GM21717 (cell line): ENCODE measurements around the gene ARTN.

Experiments used
- ATAC-seq: cut with Tn5 transposase; IDR thresholded peaks from one replicate; pipeline ENCODE4 v1.9.1; 2021; ENCODE audit warnings: mild to moderate bottlenecking, moderate library complexity; ENCODE audit not compliant: unreplicated experiment

Gene ARTN

GRCh38 chr1:43983253-43983899, 49.8 kb downstream of the ARTN start:
- no peak for ATAC-seq

- no peak for ATAC-seq
Observed at GRCh38 chr1:43984855-43985254, 51.3 kb downstream of the ARTN start.

GRCh38 chr1:43985984-43986595, 52.5 kb downstream of the ARTN start:
- ATAC-seq = no peak

GRCh38 chr1:43986712-43987111, 53.1 kb downstream of the ARTN start:
- no peak for ATAC-seq
